H1 (cell line): ENCODE results near the gene MYO1A. TPM values are rescaled to one million over a fixed set of nuclear protein-coding genes. Genes with fewer than 3 reads are reported as not detected.

ENCODE experiments used
- CTCF ChIA-PET: fragments of 300-600 bp; sonication (Branson Sonifier 250); formaldehyde crosslinking; loops from one replicate; lab custom pipeline; 2021; ENCODE audit not compliant: partially characterized antibody; lab: Charles Lee
- POLR2A ChIA-PET: fragments of 300-600 bp; sonication (Branson Sonifier 250); formaldehyde crosslinking; loops from one replicate; lab custom pipeline; 2021; ENCODE audit warnings: inconsistent platforms; ENCODE audit not compliant: partially characterized antibody; lab: Charles Lee
- DNase-seq, 2 experiments: peaks; one replicate each; pipeline versions ENCODE4 v3.0.0 to v3.0.0-alpha.2; 2010 to 2022; ENCODE audit warnings: low spot score in 2 of 2, low read depth in 1 of 2, mixed read lengths in 1 of 2
- FAIRE-seq: peaks from 2 replicates; lab custom pipeline; 2011; peaks lifted over from hg19 to GRCh38; lab: Jason Lieb, UNC
- H2AFZ ChIP-seq: 2 replicates; pipeline ENCODE4 v1.8.1; 2012; ENCODE audit warnings: low read length, inconsistent platforms
- H2AK5ac ChIP-seq: 2 replicates; pipeline ENCODE4 v1.6.1; 2013; ENCODE audit warnings: low read depth, low read length
- H2BK120ac ChIP-seq: replicated peaks from 2 replicates; pipeline ENCODE3; 2013; ENCODE audit warnings: low read depth, low read length, inconsistent platforms
- H2BK12ac ChIP-seq: 2 replicates; pipeline ENCODE4 v1.6.1; 2013; ENCODE audit warnings: low read depth, low read length
- H2BK15ac ChIP-seq: 2 replicates; pipeline ENCODE4 v1.6.1; 2013; ENCODE audit warnings: low read length
- H2BK20ac ChIP-seq: 2 replicates; pipeline ENCODE4 v1.6.1; 2013; ENCODE audit warnings: low read length
- H2BK5ac ChIP-seq: 2 replicates; pipeline ENCODE4 v1.6.1; 2013; ENCODE audit warnings: low read depth, low read length
- H3K14ac ChIP-seq: 2 replicates; pipeline ENCODE4 v1.6.1; 2013; ENCODE audit warnings: inconsistent platforms; ENCODE audit not compliant: insufficient read length
- H3K18ac ChIP-seq: 2 replicates; pipeline ENCODE4 v1.6.1; 2013; ENCODE audit warnings: low read length; ENCODE audit errors: extremely low read depth
- H3K23ac ChIP-seq: 2 replicates; pipeline ENCODE4 v1.6.1; 2013; ENCODE audit warnings: inconsistent platforms; ENCODE audit not compliant: insufficient read length
- H3K23me2 ChIP-seq: 2 replicates; pipeline ENCODE4 v1.6.1; 2013; ENCODE audit warnings: low read depth, low read length
- H3K27ac ChIP-seq: 2 replicates; pipeline ENCODE4 v1.6.1; 2011; ENCODE audit warnings: low read depth, low read length, inconsistent platforms
- H3K27me3 ChIP-seq, 4 experiments: replicated peaks in 1 of 4; 1 replicate in 1 of 4; 2 replicates in 3 of 4; pipeline versions ENCODE4 v1.6.1 to v1.8.1; 2011 to 2013; ENCODE audit warnings: low read length in 3 of 4, mild to moderate bottlenecking in 3 of 4, inconsistent platforms in 2 of 4, mixed read lengths in 2 of 4, moderate library complexity in 1 of 4; ENCODE audit not compliant: control insufficient read depth in 3 of 4, insufficient read depth in 3 of 4; ENCODE audit errors: extremely low read depth in 1 of 4
- H3K36me3 ChIP-seq, 4 experiments: 2 replicates each; pipeline versions ENCODE4 v1.6.1 to v1.8.1; 2011 to 2013; ENCODE audit warnings: mild to moderate bottlenecking in 4 of 4, low read length in 3 of 4, moderate library complexity in 2 of 4, control low read depth in 1 of 4, inconsistent platforms in 1 of 4; ENCODE audit not compliant: insufficient read depth in 4 of 4, control insufficient read depth in 2 of 4
- H3K4ac ChIP-seq: replicated peaks from 2 replicates; pipeline ENCODE3; 2013; ENCODE audit warnings: low read length, low read depth, mixed read lengths, inconsistent platforms; ENCODE audit not compliant: insufficient read length
- H3K4me1 ChIP-seq, 4 experiments: replicated peaks in 1 of 4; 1 replicate in 1 of 4; 2 replicates in 3 of 4; pipeline versions ENCODE4 v1.6.1 to v1.8.1; 2011 to 2013; ENCODE audit warnings: low read length in 3 of 4, inconsistent platforms in 2 of 4, mixed read lengths in 1 of 4; ENCODE audit not compliant: insufficient read depth in 4 of 4, control insufficient read depth in 3 of 4
- H3K4me2 ChIP-seq, 2 experiments: 2 replicates each; pipeline versions ENCODE4 v1.6.1 to v1.8.1; 2011 to 2013; ENCODE audit warnings: low read depth in 2 of 2, low read length in 2 of 2, control low read depth in 1 of 2, inconsistent platforms in 1 of 2, mild to moderate bottlenecking in 1 of 2; ENCODE audit not compliant: insufficient read depth in 1 of 2
- H3K4me3 ChIP-seq, 4 experiments: fragments of 200-600, 300-600 bp in 1 of 4; sonication (generic), shearing (Covaris generic), sonication (Bioruptor Twin) in 1 of 4; 2 replicates each; pipeline versions ENCODE4 v1.5.1 to v1.8.1; 2011 to 2016; ENCODE audit warnings: low read length in 4 of 4, low read depth in 3 of 4, control low read depth in 2 of 4, inconsistent platforms in 2 of 4, mild to moderate bottlenecking in 2 of 4, mixed read lengths in 1 of 4, moderate library complexity in 1 of 4; ENCODE audit not compliant: insufficient read depth in 2 of 4; ENCODE audit errors: extremely low read depth in 1 of 4
- H3K56ac ChIP-seq: replicated peaks from 2 replicates; pipeline ENCODE3; 2013; ENCODE audit warnings: low read depth, mild to moderate bottlenecking, mixed read lengths, low read length, inconsistent platforms; ENCODE audit not compliant: insufficient read length
- H3K79me1 ChIP-seq: 2 replicates; pipeline ENCODE4 v1.6.1; 2013; ENCODE audit warnings: low read depth, low read length, control low read depth
- H3K79me2 ChIP-seq, 2 experiments: 2 replicates each; pipeline versions ENCODE4 v1.6.1 to v1.8.1; 2012 to 2013; ENCODE audit warnings: low read length in 2 of 2, mild to moderate bottlenecking in 2 of 2, inconsistent platforms in 1 of 2; ENCODE audit not compliant: insufficient read depth in 2 of 2, control insufficient read depth in 1 of 2
- H3K9ac ChIP-seq, 4 experiments: replicated peaks in 1 of 4; 1 replicate in 1 of 4; 2 replicates in 3 of 4; pipeline versions ENCODE4 v1.6.1 to v1.8.1; 2011 to 2013; ENCODE audit warnings: low read depth in 3 of 4, low read length in 3 of 4, control low read depth in 2 of 4, mild to moderate bottlenecking in 2 of 4, moderate library complexity in 2 of 4, inconsistent platforms in 1 of 4; ENCODE audit errors: extremely low read depth in 1 of 4
- H3K9me3 ChIP-seq, 2 experiments: 2 replicates each; pipeline versions ENCODE4 v1.6.1 to v1.8.1; 2012 to 2013; ENCODE audit warnings: mild to moderate bottlenecking in 2 of 2, moderate library complexity in 2 of 2, control low read depth in 1 of 2, inconsistent platforms in 1 of 2, low read depth in 1 of 2, low read length in 1 of 2, mixed read lengths in 1 of 2; ENCODE audit not compliant: insufficient read depth in 2 of 2
- H4K20me1 ChIP-seq, 2 experiments: replicated peaks in 1 of 2; 2 replicates each; pipeline versions ENCODE3 to v1.8.1; 2011 to 2013; ENCODE audit warnings: inconsistent platforms in 2 of 2, low read length in 2 of 2, mild to moderate bottlenecking in 1 of 2; ENCODE audit not compliant: insufficient read depth in 2 of 2, control insufficient read depth in 1 of 2
- H4K5ac ChIP-seq: 2 replicates; pipeline ENCODE4 v1.6.1; 2013; ENCODE audit warnings: low read length, low read depth, mixed read lengths, inconsistent platforms; ENCODE audit not compliant: insufficient read length
- H4K8ac ChIP-seq: 2 replicates; pipeline ENCODE4 v1.8.0; 2013; ENCODE audit warnings: mild to moderate bottlenecking, moderate library complexity, low read length, inconsistent platforms; ENCODE audit not compliant: insufficient read depth; ENCODE audit errors: extremely low read depth
- H4K91ac ChIP-seq: replicated peaks from 2 replicates; pipeline ENCODE3; 2013; ENCODE audit warnings: low read length, mixed read lengths, inconsistent platforms; ENCODE audit not compliant: insufficient read length
- GABPA ChIP-seq: IDR thresholded peaks from 2 replicates; pipeline ENCODE4 v1.6.1; 2011; ENCODE audit warnings: mild to moderate bottlenecking, low read length, moderate library complexity, borderline replicate concordance; ENCODE audit not compliant: insufficient read depth
- RFX5 ChIP-seq: IDR thresholded peaks from 2 replicates; pipeline ENCODE4 v1.6.1; 2011; ENCODE audit warnings: low read depth, low read length, improper control_type of control experiment, borderline replicate concordance
- SP1 ChIP-seq: IDR thresholded peaks from 2 replicates; pipeline ENCODE4 v1.6.1; 2011; ENCODE audit warnings: low read depth, low read length
- TEAD4 ChIP-seq: IDR thresholded peaks from 2 replicates; pipeline ENCODE4 v1.6.1; 2012; ENCODE audit warnings: low read depth, low read length, inconsistent platforms, mixed read lengths
- WGBS, 2 experiments: shearing (Covaris generic) in 1 of 2; methylation state at CpG; one replicate each; pipeline versions ENCODE4 v1.1.6 to v1.1.7; 2013 to 2015; ENCODE audit warnings: low lambda C conversion rate in 2 of 2, mixed read lengths in 2 of 2, inconsistent platforms in 1 of 2, low coverage in 1 of 2, missing lambda C conversion rate in 1 of 2; ENCODE audit not compliant: insufficient replicate concordance in 2 of 2, insufficient coverage in 1 of 2, insufficient read length in 1 of 2; ENCODE audit errors: extremely low coverage in 1 of 2, missing lambda C conversion rate in 1 of 2; 5-methylcytosine and 5-hydroxymethylcytosine counted together
- polyA plus RNA-seq, 7 experiments: library from polyadenylated mRNA; depleted of rRNA in 3 of 7; stranded (reverse) in 5 of 7; unstranded in 2 of 7; fragments of >200 nt in 5 of 7; fragments of 200-250 nt in 2 of 7; gene quantifications; 1 replicate in 5 of 7; 2 replicates in 1 of 7; 4 replicates in 1 of 7; pipeline versions ENCODE4 v1.2.1 to v1.2.3, GENCODE V29; 2011 to 2013; ENCODE audit warnings: missing spikeins in 2 of 7, mixed read lengths in 2 of 7
- total RNA-seq: library from RNA; stranded (reverse); fragmentation: NEBNext Ultra II Directional; extraction: Animal tissue kit (Norgen Biotek cat#: 25700); gene quantifications from 2 replicates; pipeline ENCODE4 v1.2.1, GENCODE V29; 2021

Gene MYO1A
- total and polyA plus RNA-seq, 2 of the 8 experiments (the other 6 are each of a cell fraction or from before 2014, with no cell fraction given): 0.54 to 0.77 TPM

- H3K4me3 ChIP-seq: 0 out of 8 replicates have a peak overlapping the region, but pooled peaks of 1 of the 4 experiments have one; percentile 2
- H2BK5ac ChIP-seq: 0 out of 2 replicates have a peak overlapping the region, but pooled peaks have one; percentile 53
- 84% methylated on average over 5 of the region's 5 CpGs; no CpG with 5 or more reads in 1 of the 2 experiments for WGBS, 2 experiments
- H3K79me1 ChIP-seq: no peaks in the 10 kb centered on the region
- CTCF ChIA-PET: interaction anchor here (0.7 to 10.1 kb wide), 14 partner anchors 8 to 778 kb away, joined by 3 to 95 read pairs (median 5); partner anchors contain the start of genes STAT6 and TAC3
- no peak overlapping the region for H2AK5ac ChIP-seq
- no peak overlapping the region for H4K8ac ChIP-seq
- TF ChIP-seq GABPA (no peak), TEAD4 (0 out of 2 replicates have a peak, but pooled peaks have one; percentile 25), RFX5 (no peak), SP1 (peak; percentile 77; the same call in 1 of the 2 replicates)
- TF ChIP-seq, all 59 proteins: peak for 2
- H2BK20ac ChIP-seq: no peak overlapping the region
- H3K56ac ChIP-seq: no peak overlapping the region
- H3K27ac ChIP-seq: no peak overlapping the region
- no peaks in the 10 kb centered on the region; the same call in 1 of the 2 replicates for H3K23me2 ChIP-seq
- no peaks in the 10 kb centered on the region for H3K9me3 ChIP-seq
- H4K91ac ChIP-seq: peak overlapping the region; percentile 57
- no peak overlapping the region for H2BK12ac ChIP-seq
- peak overlapping the region in 1 of 2 experiments; percentile 9; a peak in 2 of 4 replicates for H3K4me2 ChIP-seq
- no peak overlapping the region for H2BK15ac ChIP-seq
- no peak overlapping the region for H4K5ac ChIP-seq
- POLR2A ChIA-PET: interaction anchor here (3.7 kb wide), 1 partner anchor 102 kb away, joined by 17 read pairs; the partner anchor contains the start of gene STAT6
- peak overlapping the region; percentile 24 for H2BK120ac ChIP-seq
- H3K27me3 ChIP-seq: no peaks in the 10 kb centered on the region
- no peak overlapping the region for H3K23ac ChIP-seq
- H3K18ac ChIP-seq: no peak overlapping the region; the same call in 1 of the 2 replicates
- H3K4ac ChIP-seq: no peak overlapping the region
- FAIRE-seq (no peak), DNase-seq (no peak)
- peaks cover 0 to 8% of the 10 kb centered on the region in 2 experiments; a peak in 2 of 4 replicates for H3K79me2 ChIP-seq
- H2AFZ ChIP-seq: no peak overlapping the region
- H3K36me3 ChIP-seq: no peaks in the 10 kb centered on the region; a peak in 1 of 8 replicates
- H3K14ac ChIP-seq: no peak overlapping the region
- H3K9ac ChIP-seq: no peak overlapping the region; a peak in 1 of 7 replicates
- peaks cover 2 to 15% (median 11%) of the 10 kb centered on the region in 4 experiments for H3K4me1 ChIP-seq
- H4K20me1 ChIP-seq: no peaks in the 10 kb centered on the region
Observed at GRCh38 chr12:57009949-57010626, 39.8 kb downstream of the MYO1A start.
